CD14-positive monocyte (primary cell): ENCODE data around the gene ZNF672. TPM values are rescaled to one million over a fixed set of nuclear protein-coding genes. Genes with fewer than 3 reads are reported as not detected.

Experiments used
- DNase-seq, 3 donors: peaks; one replicate each; pipeline ENCODE4 v3.0.0-alpha.2; 2011 to 2022
- H2AFZ ChIP-seq: 2 replicates; pipeline ENCODE4 v1.6.0; 2012; ENCODE audit warnings: mild to moderate bottlenecking, low read depth, low read length, inconsistent platforms; ENCODE audit not compliant: insufficient read depth, poor library complexity, severe bottlenecking
- H3K27ac ChIP-seq, 2 donors: 1 replicate in 1 of 2; 2 replicates in 1 of 2; pipeline ENCODE4 v1.5.1; 2012 to 2013; ENCODE audit warnings: low read length in 2 of 2, control low read depth in 1 of 2, inconsistent platforms in 1 of 2, low read depth in 1 of 2, mild to moderate bottlenecking in 1 of 2
- H3K27me3 ChIP-seq, 2 donors: one replicate each; pipeline versions ENCODE4 v1.6.0 to v1.6.1; 2011 to 2013; ENCODE audit warnings: low read length in 2 of 2; ENCODE audit not compliant: control insufficient read depth in 2 of 2, insufficient read depth in 2 of 2
- H3K36me3 ChIP-seq, 2 donors: replicated peaks in 1 of 2; 1 replicate in 1 of 2; 2 replicates in 1 of 2; pipeline versions ENCODE4 v1.5.1 to v1.6.1; 2012 to 2013; ENCODE audit warnings: low read length in 2 of 2, control low read depth in 1 of 2, inconsistent platforms in 1 of 2, mild to moderate bottlenecking in 1 of 2; ENCODE audit not compliant: insufficient read depth in 2 of 2, control insufficient read depth in 1 of 2
- H3K4me1 ChIP-seq, 2 donors: 1 replicate in 1 of 2; 2 replicates in 1 of 2; pipeline versions ENCODE4 v1.5.1 to v1.6.1; 2012 to 2013; ENCODE audit warnings: low read length in 2 of 2, control low read depth in 1 of 2, inconsistent platforms in 1 of 2, mild to moderate bottlenecking in 1 of 2, moderate library complexity in 1 of 2; ENCODE audit not compliant: insufficient read depth in 2 of 2, control insufficient read depth in 1 of 2
- H3K4me2 ChIP-seq: replicated peaks from 2 replicates; pipeline ENCODE3; 2012; ENCODE audit warnings: low read length, moderate library complexity, mild to moderate bottlenecking; ENCODE audit not compliant: poor library complexity, severe bottlenecking; ENCODE audit errors: extremely low read depth
- H3K4me3 ChIP-seq, 3 experiments: fragments of 200-600 bp in 1 of 3; sonication (generic) in 1 of 3; replicated peaks in 1 of 3; 1 replicate in 2 of 3; 2 replicates in 1 of 3; pipeline ENCODE4 v1.5.1; 2011 to 2013; ENCODE audit warnings: low read length in 3 of 3, mild to moderate bottlenecking in 3 of 3, control low read depth in 2 of 3, low read depth in 2 of 3, inconsistent platforms in 1 of 3, moderate library complexity in 1 of 3
- H3K79me2 ChIP-seq: 2 replicates; pipeline ENCODE4 v1.6.0; 2012; ENCODE audit warnings: mild to moderate bottlenecking, control low read depth, inconsistent platforms, low read length, moderate library complexity; ENCODE audit not compliant: insufficient read depth
- H3K9ac ChIP-seq: 2 replicates; pipeline ENCODE4 v1.6.0; 2017; ENCODE audit warnings: low read length, mild to moderate bottlenecking; ENCODE audit not compliant: insufficient read depth, poor library complexity, severe bottlenecking
- H3K9me3 ChIP-seq, 2 donors: replicated peaks in 1 of 2; 1 replicate in 1 of 2; 2 replicates in 1 of 2; pipeline versions ENCODE4 v1.5.1 to v1.6.1; 2012 to 2013; ENCODE audit warnings: low read length in 2 of 2, control low read depth in 1 of 2; ENCODE audit not compliant: control insufficient read depth in 1 of 2, insufficient read depth in 1 of 2
- H4K20me1 ChIP-seq: 2 replicates; pipeline ENCODE4 v1.6.0; 2012; ENCODE audit warnings: mild to moderate bottlenecking, low read length, control low read depth, moderate library complexity; ENCODE audit not compliant: insufficient read depth
- H3K27ac Mint-ChIP-seq, 7 donors: one replicate each; pipeline ENCODE4 v1.8.0; 2020; ENCODE audit warnings: mild to moderate bottlenecking in 7 of 7, mixed read lengths in 7 of 7, moderate library complexity in 6 of 7, inconsistent platforms in 2 of 7
- H3K27me3 Mint-ChIP-seq, 3 donors: one replicate each; pipeline ENCODE4 v1.8.0; 2021 to 2022; ENCODE audit warnings: low read depth in 3 of 3, mild to moderate bottlenecking in 3 of 3, mixed read lengths in 3 of 3, moderate library complexity in 3 of 3, inconsistent platforms in 1 of 3
- H3K36me3 Mint-ChIP-seq, 2 donors: one replicate each; pipeline ENCODE4 v1.8.0; 2020; ENCODE audit warnings: mixed read lengths in 2 of 2, inconsistent platforms in 1 of 2, mild to moderate bottlenecking in 1 of 2
- H3K4me1 Mint-ChIP-seq: one replicate; pipeline ENCODE4 v1.8.0; 2020; ENCODE audit warnings: mild to moderate bottlenecking, mixed read lengths
- H3K4me3 Mint-ChIP-seq, 2 donors: one replicate each; pipeline ENCODE4 v1.8.0; 2020; ENCODE audit warnings: mild to moderate bottlenecking in 2 of 2, mixed read lengths in 2 of 2, moderate library complexity in 1 of 2
- H3K9me3 Mint-ChIP-seq, 7 donors: one replicate each; pipeline ENCODE4 v1.8.0; 2020 to 2022; ENCODE audit warnings: mixed read lengths in 7 of 7, mild to moderate bottlenecking in 6 of 7, moderate library complexity in 6 of 7, inconsistent platforms in 2 of 7
- CTCF ChIP-seq: fragments of 200-600 bp; IDR thresholded peaks from one replicate; pipeline ENCODE4 v1.8.0; 2022; ENCODE audit warnings: antibody characterized with exemption, mild to moderate bottlenecking
- WGBS: methylation state at CpG from one replicate; pipeline ENCODE4 v1.1.5; 2013; ENCODE audit warnings: missing lambda C conversion rate; ENCODE audit not compliant: insufficient coverage; 5-methylcytosine and 5-hydroxymethylcytosine counted together
- intact Hi-C, 2 donors: fragments of 100-400 bp; cut with micrococcal nuclease; formaldehyde crosslinking; loops; one replicate each; pipeline versions ENCODE4 v1.15.0 to v1.15.1; 2023
- polyA plus RNA-seq, 3 donors: library from polyadenylated mRNA; depleted of rRNA in 1 of 3; unstranded in 2 of 3; stranded (reverse) in 1 of 3; fragments of 300-500 nt in 2 of 3; fragments of >200 nt in 1 of 3; fragmentation: Illumina TruSeq in 2 of 3; gene quantifications; 1 replicate in 2 of 3; 2 replicates in 1 of 3; pipeline ENCODE4 v1.2.3, GENCODE V29; 2012 to 2021

The ZNF672 gene
- polyA plus RNA-seq, 3 donors = 21.2 to 23.9 (median 23.4) TPM

GRCh38 chr1:248856176-248856575, 18.2 kb downstream of the ZNF672 start:
- TF ChIP-seq CTCF = no peak
- no peak overlapping the region for H3K27ac ChIP-seq
- intact Hi-C loops = no loop called here
- Mint-ChIP-seq H3K27me3 (peaks cover 0 to 4% (median 0%) of the 10 kb centered on the region in 3 donors), H3K4me3 (no peak overlapping the region), H3K27ac (no peak overlapping the region), H3K36me3 (peaks cover 20 to 21% of the 10 kb centered on the region in 2 donors), H3K9me3 (no peaks in the 10 kb centered on the region), H3K4me1 (peaks cover 29% of the 10 kb centered on the region)
- no peak for DNase-seq
- no peak overlapping the region for H3K4me3 ChIP-seq
- H3K79me2 ChIP-seq = peaks cover 11% of the 10 kb centered on the region
- H3K9ac ChIP-seq = no peak overlapping the region
- no peaks in the 10 kb centered on the region for H3K27me3 ChIP-seq
- H2AFZ ChIP-seq = no peak overlapping the region
- peaks cover 5 to 12% of the 10 kb centered on the region in 2 donors for H3K36me3 ChIP-seq
- peaks cover 37 to 42% of the 10 kb centered on the region in 2 donors for H3K4me1 ChIP-seq
- WGBS = no CpG with 5 or more reads among the region's 1 CpG
- H4K20me1 ChIP-seq = peaks cover 14% of the 10 kb centered on the region
- no peak overlapping the region for H3K4me2 ChIP-seq
- no peaks in the 10 kb centered on the region for H3K9me3 ChIP-seq

- H3K4me3 ChIP-seq = no peak overlapping the region
- no peak overlapping the region for H3K9ac ChIP-seq
Observed at GRCh38 chr1:248857201-248857600, 19.2 kb downstream of the ZNF672 start.

More at GRCh38 chr1:248857201-248857600, 19.2 kb downstream of the ZNF672 start:
- intact Hi-C loops = no loop called here
- Histone ChIP-seq H2AFZ (no peak overlapping the region), H3K4me1 (peaks cover 37 to 43% of the 10 kb centered on the region in 2 donors), H4K20me1 (peaks cover 8% of the 10 kb centered on the region), H3K79me2 (peaks cover 11% of the 10 kb centered on the region), H3K27me3 (no peaks in the 10 kb centered on the region), H3K27ac (no peak overlapping the region), H3K36me3 (peaks cover 5 to 11% of the 10 kb centered on the region in 2 donors), H3K4me2 (peak overlapping the region; percentile 72), H3K9me3 (no peaks in the 10 kb centered on the region)
- no peak for DNase-seq
- peaks cover 20 to 21% of the 10 kb centered on the region in 2 donors for H3K36me3 Mint-ChIP-seq
- H3K9me3 Mint-ChIP-seq = no peaks in the 10 kb centered on the region
- H3K4me1 Mint-ChIP-seq = peaks cover 29% of the 10 kb centered on the region
- no peak for TF ChIP-seq CTCF
- H3K4me3 Mint-ChIP-seq = peak overlapping the region; percentile 89 to 90
- peak overlapping the region in 1 of 7 donors; percentile 46 for H3K27ac Mint-ChIP-seq
- peaks cover 0 to 4% (median 0%) of the 10 kb centered on the region in 3 donors for H3K27me3 Mint-ChIP-seq
- WGBS = no CpG with 5 or more reads among the region's 7 CpGs
